ENCODE measurements around the gene DZANK1.

DZANK1 gene

GRCh38 chr20:18496740-18497592 is 30.1 kb upstream of the DZANK1 start, which contains the start of gene RBBP9:
Gene RBBP9, minus strand, starts transcription at chr20:18497225. Its CDS starts 58 bp downstream, at chr20:18497167.
- Histone ChIP-seq H3K4me3 (ENCODE audit: low read length) (peak within 1 kb of the TSS; percentile 95), H3K4me1 (ENCODE audit: control insufficient read depth, low read depth, low read length) (peaks cover 11% of the 10 kb centered on the region), H3K27me3 (ENCODE audit: control insufficient read depth, insufficient read depth, low read length) (no peaks in the 10 kb centered on the region), H3K27ac (ENCODE audit: low read length) (peak within 1 kb of the TSS; percentile 63), H3K36me3 (ENCODE audit: control insufficient read depth, low read depth, low read length) (peaks cover 9% of the 10 kb centered on the region), H3K9me3 (ENCODE audit: control insufficient read depth, low read depth, low read length) (no peaks in the 10 kb centered on the region), H3K9ac (ENCODE audit: low read length) (peak within 1 kb of the TSS; percentile 89)

- peak overlapping the region; percentile 89 for H3K9ac ChIP-seq (ENCODE audit: low read length)
- peak overlapping the region; percentile 95 for H3K4me3 ChIP-seq (ENCODE audit: low read length)
- H3K4me1 ChIP-seq (ENCODE audit: control insufficient read depth, low read depth, low read length), result peaks cover 11% of the 10 kb centered on the region
- no peaks in the 10 kb centered on the region for H3K9me3 ChIP-seq (ENCODE audit: control insufficient read depth, low read depth, low read length)
- no peaks in the 10 kb centered on the region for H3K27me3 ChIP-seq (ENCODE audit: control insufficient read depth, insufficient read depth, low read length)
- no peak overlapping the region for H3K27ac ChIP-seq (ENCODE audit: low read length)
- peaks cover 9% of the 10 kb centered on the region for H3K36me3 ChIP-seq (ENCODE audit: control insufficient read depth, low read depth, low read length)
These were observed 29.2 kb upstream of the DZANK1 start for GRCh38 chr20:18496042-18496441.

DNA sequence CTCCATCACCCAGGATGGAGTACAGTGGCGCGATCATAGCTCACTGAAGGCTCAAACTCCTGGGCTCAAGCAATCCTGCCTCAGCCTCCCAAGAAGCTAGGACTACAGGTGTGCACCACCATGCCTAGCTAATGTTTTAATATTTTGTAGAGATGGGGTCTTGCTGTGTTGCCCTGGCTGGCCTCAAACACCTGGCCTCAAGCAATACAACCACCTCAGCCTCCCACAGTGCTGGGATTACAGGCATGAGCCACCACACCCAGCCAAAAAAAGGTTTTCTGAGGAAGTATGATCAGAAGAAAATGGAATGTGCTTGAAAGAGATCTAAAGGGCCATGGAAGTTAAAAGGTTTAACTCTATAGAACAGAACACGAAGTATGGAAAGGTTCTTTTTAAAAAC is 21.5 kb upstream of the DZANK1 start:
- Histone ChIP-seq H3K36me3 (ENCODE audit: control insufficient read depth, low read depth, low read length) (peaks cover 44% of the 10 kb centered on the region), H3K4me1 (ENCODE audit: control insufficient read depth, low read depth, low read length) (no peaks in the 10 kb centered on the region), H3K9me3 (ENCODE audit: control insufficient read depth, low read depth, low read length) (no peaks in the 10 kb centered on the region), H3K9ac (ENCODE audit: low read length) (no peak overlapping the region), H3K27me3 (ENCODE audit: control insufficient read depth, insufficient read depth, low read length) (no peaks in the 10 kb centered on the region), H3K27ac (ENCODE audit: low read length) (no peak overlapping the region), H3K4me3 (ENCODE audit: low read length) (no peak overlapping the region)

DNA sequence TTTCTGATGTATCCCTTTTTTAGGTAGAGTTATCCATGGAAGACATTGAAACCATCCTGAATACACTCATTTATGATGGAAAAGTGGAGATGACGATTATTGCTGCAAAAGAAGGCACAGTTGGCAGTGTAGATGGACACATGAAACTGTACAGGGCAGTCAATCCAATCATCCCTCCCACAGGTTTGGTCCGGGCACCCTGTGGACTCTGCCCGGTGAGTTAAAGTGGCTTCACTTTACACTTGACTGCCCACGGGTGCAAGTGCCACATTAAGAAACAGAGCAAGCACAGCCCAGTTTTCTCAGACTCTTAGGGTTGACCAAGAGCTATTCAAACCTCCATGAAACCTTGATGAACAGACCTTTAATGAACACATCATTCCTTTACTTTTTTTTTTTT is 14.8 kb upstream of the DZANK1 start:
- Histone ChIP-seq H3K36me3 (ENCODE audit: control insufficient read depth, low read depth, low read length) (peaks cover 72% of the 10 kb centered on the region), H3K27ac (ENCODE audit: low read length) (no peak overlapping the region), H3K9ac (ENCODE audit: low read length) (no peak overlapping the region), H3K4me3 (ENCODE audit: low read length) (no peak overlapping the region), H3K4me1 (ENCODE audit: control insufficient read depth, low read depth, low read length) (no peaks in the 10 kb centered on the region), H3K27me3 (ENCODE audit: control insufficient read depth, insufficient read depth, low read length) (no peaks in the 10 kb centered on the region), H3K9me3 (ENCODE audit: control insufficient read depth, low read depth, low read length) (no peaks in the 10 kb centered on the region)

DNA sequence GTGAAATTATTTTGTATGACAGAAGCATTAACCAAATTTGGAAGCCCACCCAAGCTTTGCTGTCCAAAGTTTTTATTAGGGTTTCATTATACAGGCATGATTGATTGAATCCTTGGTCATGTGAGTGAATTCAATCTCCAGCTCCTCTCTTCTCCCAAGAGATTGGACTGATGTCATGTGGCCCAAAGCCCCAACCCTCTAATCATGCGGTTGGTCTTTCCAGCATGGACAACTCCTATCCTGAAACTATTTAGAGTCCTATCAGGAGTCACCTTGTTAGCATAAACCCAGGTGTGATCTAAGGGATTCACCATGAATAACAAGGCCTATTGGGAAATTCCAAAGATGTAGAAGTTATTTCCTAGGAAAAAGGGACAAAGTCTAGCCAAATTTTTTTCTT is 11.0 kb upstream of the DZANK1 start:
- Histone ChIP-seq H3K4me3 (ENCODE audit: low read length) (no peak overlapping the region), H3K27me3 (ENCODE audit: control insufficient read depth, insufficient read depth, low read length) (no peaks in the 10 kb centered on the region), H3K36me3 (ENCODE audit: control insufficient read depth, low read depth, low read length) (peaks cover 73% of the 10 kb centered on the region), H3K9me3 (ENCODE audit: control insufficient read depth, low read depth, low read length) (no peaks in the 10 kb centered on the region), H3K27ac (ENCODE audit: low read length) (no peak overlapping the region), H3K4me1 (ENCODE audit: control insufficient read depth, low read depth, low read length) (no peaks in the 10 kb centered on the region), H3K9ac (ENCODE audit: low read length) (no peak overlapping the region)

DNA sequence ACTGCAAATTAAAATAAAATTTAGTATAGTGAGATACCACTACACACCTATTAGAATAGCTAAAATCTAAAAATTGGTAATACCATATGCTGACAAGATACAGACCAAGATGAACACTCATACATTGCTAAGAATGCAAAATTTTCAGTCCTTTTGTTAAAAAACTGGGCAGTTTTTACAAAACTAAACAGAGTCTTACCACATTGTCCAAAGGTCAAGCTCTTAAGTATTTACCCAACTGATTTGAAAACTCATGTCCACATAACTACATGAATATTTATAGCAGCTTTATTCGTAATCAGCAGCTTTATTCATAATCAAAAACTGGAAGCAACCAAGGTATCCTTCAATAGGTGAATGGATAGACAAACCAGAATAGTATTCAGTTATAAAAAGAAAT is 10.4 kb upstream of the DZANK1 start:
- Histone ChIP-seq H3K27me3 (ENCODE audit: control insufficient read depth, insufficient read depth, low read length) (no peaks in the 10 kb centered on the region), H3K4me3 (ENCODE audit: low read length) (no peak overlapping the region), H3K9ac (ENCODE audit: low read length) (no peak overlapping the region), H3K36me3 (ENCODE audit: control insufficient read depth, low read depth, low read length) (peaks cover 67% of the 10 kb centered on the region), H3K4me1 (ENCODE audit: control insufficient read depth, low read depth, low read length) (no peaks in the 10 kb centered on the region), H3K27ac (ENCODE audit: low read length) (no peak overlapping the region), H3K9me3 (ENCODE audit: control insufficient read depth, low read depth, low read length) (no peaks in the 10 kb centered on the region)

DNA sequence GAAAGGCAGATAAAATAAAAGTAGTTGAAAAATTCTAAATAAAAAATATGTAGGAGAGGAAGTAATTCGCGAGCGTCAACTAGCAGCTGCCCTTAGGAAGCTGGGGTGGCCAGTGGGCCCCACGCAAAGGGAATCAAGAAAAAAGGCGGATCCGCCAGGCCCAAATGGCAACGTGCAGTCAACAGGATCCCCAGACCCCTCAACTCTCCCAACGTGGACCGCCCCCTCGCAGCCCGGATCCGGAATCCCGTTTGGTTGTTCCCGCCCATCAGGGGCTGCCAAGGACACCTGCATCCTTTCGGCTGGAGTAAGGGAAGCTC is 296 bp downstream of the DZANK1 start:
- peaks cover 5% of the 10 kb centered on the region for H3K4me1 ChIP-seq (ENCODE audit: control insufficient read depth, low read depth, low read length)
- H3K4me3 ChIP-seq (ENCODE audit: low read length), result peak overlapping the region; percentile 94
- H3K9ac ChIP-seq (ENCODE audit: low read length), result peak overlapping the region; percentile 87
- no peaks in the 10 kb centered on the region for H3K9me3 ChIP-seq (ENCODE audit: control insufficient read depth, low read depth, low read length)
- peak overlapping the region; percentile 55 for H3K27ac ChIP-seq (ENCODE audit: low read length)
- peaks cover 10% of the 10 kb centered on the region for H3K36me3 ChIP-seq (ENCODE audit: control insufficient read depth, low read depth, low read length)
- H3K27me3 ChIP-seq (ENCODE audit: control insufficient read depth, insufficient read depth, low read length), result no peaks in the 10 kb centered on the region

- Histone ChIP-seq H3K9ac (ENCODE audit: low read length) (peak overlapping the region; percentile 87), H3K4me1 (ENCODE audit: control insufficient read depth, low read depth, low read length) (peaks cover 5% of the 10 kb centered on the region), H3K9me3 (ENCODE audit: control insufficient read depth, low read depth, low read length) (no peaks in the 10 kb centered on the region), H3K4me3 (ENCODE audit: low read length) (peak overlapping the region; percentile 94), H3K36me3 (ENCODE audit: control insufficient read depth, low read depth, low read length) (peaks cover 10% of the 10 kb centered on the region), H3K27me3 (ENCODE audit: control insufficient read depth, insufficient read depth, low read length) (no peaks in the 10 kb centered on the region), H3K27ac (ENCODE audit: low read length) (no peak overlapping the region)
These were observed 1.2 kb downstream of the DZANK1 start for GRCh38 chr20:18465536-18466200.

- no peak overlapping the region for H3K4me3 ChIP-seq (ENCODE audit: low read length)
- H3K27ac ChIP-seq (ENCODE audit: low read length), result no peak overlapping the region
- H3K27me3 ChIP-seq (ENCODE audit: control insufficient read depth, insufficient read depth, low read length), result no peaks in the 10 kb centered on the region
- H3K9ac ChIP-seq (ENCODE audit: low read length), result no peak overlapping the region
- H3K36me3 ChIP-seq (ENCODE audit: control insufficient read depth, low read depth, low read length), result no peaks in the 10 kb centered on the region
- no peaks in the 10 kb centered on the region for H3K4me1 ChIP-seq (ENCODE audit: control insufficient read depth, low read depth, low read length)
- no peaks in the 10 kb centered on the region for H3K9me3 ChIP-seq (ENCODE audit: control insufficient read depth, low read depth, low read length)
These were observed 10.2 kb downstream of the DZANK1 start for GRCh38 chr20:18456600-18456999.

DNA sequence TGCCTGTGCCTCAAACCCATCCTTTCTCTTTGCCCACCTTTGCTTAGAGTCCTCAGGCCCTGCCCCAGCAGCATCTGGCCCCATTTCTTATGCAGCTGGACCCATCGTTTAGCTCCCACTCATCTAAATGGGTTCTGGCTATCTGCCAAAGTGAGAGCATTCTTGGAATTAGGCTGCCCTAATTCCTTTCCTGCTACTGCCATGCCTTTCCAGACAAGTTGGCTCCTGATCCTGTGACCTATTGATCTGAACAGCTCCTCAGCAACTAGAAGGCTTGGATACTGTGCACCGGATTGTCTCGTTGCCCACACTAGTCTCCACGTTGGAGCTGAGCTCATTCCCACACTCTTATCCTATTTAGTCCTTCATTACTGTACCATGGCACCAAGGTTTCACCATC is 22.9 kb downstream of the DZANK1 start:
- no peaks in the 10 kb centered on the region for H3K9me3 ChIP-seq (ENCODE audit: control insufficient read depth, low read depth, low read length)
- no peak overlapping the region for H3K27ac ChIP-seq (ENCODE audit: low read length)

GRCh38 chr20:18440403-18440802 is 26.4 kb downstream of the DZANK1 start:
- H3K27me3 ChIP-seq (ENCODE audit: control insufficient read depth, insufficient read depth, low read length), result no peaks in the 10 kb centered on the region
- no peaks in the 10 kb centered on the region for H3K36me3 ChIP-seq (ENCODE audit: control insufficient read depth, low read depth, low read length)
- no peaks in the 10 kb centered on the region for H3K9me3 ChIP-seq (ENCODE audit: control insufficient read depth, low read depth, low read length)
- no peak overlapping the region for H3K9ac ChIP-seq (ENCODE audit: low read length)
- no peak overlapping the region for H3K27ac ChIP-seq (ENCODE audit: low read length)
- no peak overlapping the region for H3K4me3 ChIP-seq (ENCODE audit: low read length)
- H3K4me1 ChIP-seq (ENCODE audit: control insufficient read depth, low read depth, low read length), result no peaks in the 10 kb centered on the region

More for the DNA sequence above, 22.9 kb downstream of the DZANK1 start:
- Histone ChIP-seq H3K9ac (ENCODE audit: low read length) (no peak overlapping the region), H3K27me3 (ENCODE audit: control insufficient read depth, insufficient read depth, low read length) (no peaks in the 10 kb centered on the region), H3K36me3 (ENCODE audit: control insufficient read depth, low read depth, low read length) (no peaks in the 10 kb centered on the region), H3K4me3 (ENCODE audit: low read length) (no peak overlapping the region), H3K4me1 (ENCODE audit: control insufficient read depth, low read depth, low read length) (no peaks in the 10 kb centered on the region)

DNA sequence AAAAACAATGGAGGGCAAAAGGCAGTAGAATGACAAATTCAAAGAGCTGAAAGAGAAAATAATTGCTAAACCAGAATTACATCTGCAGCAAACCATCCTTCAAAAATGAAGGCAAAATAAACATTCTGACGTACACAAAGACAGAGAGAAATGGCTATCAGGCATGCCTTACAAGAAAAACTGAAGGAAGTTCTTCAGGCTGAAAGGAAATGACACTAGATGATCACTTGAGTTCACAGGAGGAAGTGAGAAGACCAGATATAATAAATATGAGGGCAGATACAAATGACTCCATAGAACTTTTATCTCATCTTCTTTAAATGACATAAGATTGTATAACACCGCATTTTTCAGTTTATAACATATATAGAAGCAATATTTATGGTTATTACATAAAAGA is 30.0 kb downstream of the DZANK1 start:
- Histone ChIP-seq H3K36me3 (ENCODE audit: control insufficient read depth, low read depth, low read length) (no peaks in the 10 kb centered on the region), H3K4me3 (ENCODE audit: low read length) (no peak overlapping the region), H3K4me1 (ENCODE audit: control insufficient read depth, low read depth, low read length) (no peaks in the 10 kb centered on the region), H3K27ac (ENCODE audit: low read length) (no peak overlapping the region), H3K9ac (ENCODE audit: low read length) (no peak overlapping the region), H3K9me3 (ENCODE audit: control insufficient read depth, low read depth, low read length) (no peaks in the 10 kb centered on the region), H3K27me3 (ENCODE audit: control insufficient read depth, insufficient read depth, low read length) (no peaks in the 10 kb centered on the region)
